Ureter (tissue), 1 donor: Measurements from ENCODE around the gene EPB41L5. TPM values are rescaled to one million over a fixed set of nuclear protein-coding genes. Genes with fewer than 3 reads are reported as not detected.
"Not testable (repeated sequence)": the region's sequence is repeated elsewhere in the genome, so short reads cannot be mapped to it uniquely, and the experiment has no call there.

Experiments used
- DNase-seq: peaks from one replicate; pipeline ENCODE4 v3.0.0-alpha.2; 2020; ENCODE audit warnings: low spot score
- total RNA-seq: library from RNA; stranded (reverse); gene quantifications from one replicate; pipeline ENCODE4 v1.2.4, GENCODE V29; 2023
- donor health status: DM: yes; HTN: yes; CAD: no.

Gene EPB41L5
- 26.7 TPM for total RNA-seq

GRCh38 chr2:120012771-120013596 lies at the start of gene EPB41L5:
EPB41L5 (plus strand) TSS chr2:120013077; CDS start chr2:120019085, 6,008 bp downstream.
- DNase-seq = peak; percentile 92

- no peak for DNase-seq
Measured at GRCh38 chr2:119981896-119982295, 31.0 kb upstream of the EPB41L5 start.

- no peak for DNase-seq
Measured at GRCh38 chr2:119982506-119982905, 30.4 kb upstream of the EPB41L5 start.

- no peak for DNase-seq
Measured at GRCh38 chr2:119983108-119983507, 29.8 kb upstream of the EPB41L5 start.

GRCh38 chr2:119996148-119996547 lies 16.7 kb upstream of the EPB41L5 start:
- no peak for DNase-seq

GRCh38 chr2:119996896-119997891 lies 15.7 kb upstream of the EPB41L5 start:
- DNase-seq = not testable (repeated sequence)

- no peak for DNase-seq
Measured at GRCh38 chr2:120001471-120001870, 11.4 kb upstream of the EPB41L5 start.

- DNase-seq = no peak
Measured at GRCh38 chr2:120004254-120004653, 8.6 kb upstream of the EPB41L5 start.

- DNase-seq = no peak
Measured at GRCh38 chr2:120005834-120006521, 6.9 kb upstream of the EPB41L5 start.

GRCh38 chr2:120007851-120008250 lies 5.0 kb upstream of the EPB41L5 start:
- DNase-seq = no peak

GRCh38 chr2:120012363-120012762 lies 514 bp upstream of the EPB41L5 start:
- no peak for DNase-seq

GRCh38 chr2:120013597-120014223 lies 833 bp downstream of the EPB41L5 start:
- DNase-seq = no peak

- no peak for DNase-seq
Measured at GRCh38 chr2:120014226-120014980, 1.5 kb downstream of the EPB41L5 start.

- no peak for DNase-seq
Measured at GRCh38 chr2:120016800-120017199, 3.9 kb downstream of the EPB41L5 start.

GRCh38 chr2:120017201-120017600 lies 4.3 kb downstream of the EPB41L5 start:
- DNase-seq = no peak

GRCh38 chr2:120018549-120018948 lies 5.7 kb downstream of the EPB41L5 start:
- no peak for DNase-seq

GRCh38 chr2:120020554-120020953 lies 7.7 kb downstream of the EPB41L5 start:
- no peak for DNase-seq

GRCh38 chr2:120022505-120022904 lies 9.6 kb downstream of the EPB41L5 start:
- not testable (repeated sequence) for DNase-seq

GRCh38 chr2:120026890-120027289 lies 14.0 kb downstream of the EPB41L5 start:
- DNase-seq = no peak

- no peak for DNase-seq
Measured at GRCh38 chr2:120028795-120029194, 15.9 kb downstream of the EPB41L5 start.
